ENCODE data around the gene TMEM215.

Gene TMEM215

DNA sequence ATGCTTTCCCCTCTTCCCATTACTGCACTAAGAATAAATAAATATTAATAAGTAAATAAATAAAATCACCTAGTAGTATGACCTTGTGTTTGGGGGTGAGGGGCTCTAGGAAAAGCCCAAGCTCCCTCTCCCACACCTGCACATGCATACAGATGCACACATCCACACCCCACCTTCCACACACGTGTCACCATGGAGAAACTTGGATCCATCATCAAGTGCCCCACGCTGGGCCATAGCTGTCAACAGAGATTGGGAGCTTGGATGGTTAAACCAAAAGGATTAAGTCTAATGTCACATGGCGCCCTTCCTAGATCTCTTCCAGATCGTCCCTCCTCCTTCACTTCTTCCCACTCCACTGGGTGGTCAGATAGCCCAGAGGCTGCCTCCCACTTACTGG is 37.0 kb downstream of the TMEM215 start:
- Histone ChIP-seq H3K56ac (ENCODE audit: low read length) (no peak overlapping the region), H3K18ac (ENCODE audit: low read length) (no peak overlapping the region), H3K4me2 (ENCODE audit: low read length) (no peak overlapping the region), H4K5ac (ENCODE audit: low read length) (no peak overlapping the region), H3K79me2 (ENCODE audit: control insufficient read depth, insufficient read depth, low read length) (no peaks in the 10 kb centered on the region), H3K4me1 (ENCODE audit: control insufficient read depth, low read depth, low read length) (no peaks in the 10 kb centered on the region), H2BK15ac (replicated peaks; ENCODE audit: low read depth) (no peak overlapping the region), H3K4me3 (ENCODE audit: low read length) (no peak overlapping the region), H3K9ac (ENCODE audit: low read length) (no peak overlapping the region), H4K8ac (ENCODE audit: low read depth, low read length) (no peak overlapping the region), H3K27ac (ENCODE audit: low read depth, low read length) (no peak overlapping the region), H2AK5ac (ENCODE audit: low read length) (no peak overlapping the region), H3K23ac (ENCODE audit: low read length) (no peak overlapping the region), H3K27me3 (ENCODE audit: insufficient read depth, low read length, poor library complexity) (no peaks in the 10 kb centered on the region), H2BK5ac (ENCODE audit: low read length) (no peak overlapping the region), H3K79me1 (ENCODE audit: low read length) (no peaks in the 10 kb centered on the region), H2BK120ac (ENCODE audit: low read depth, low read length) (no peak overlapping the region), H3K4ac (ENCODE audit: low read depth, low read length) (no peak overlapping the region), H3K36me3 (ENCODE audit: control insufficient read depth, insufficient read depth, low read length) (no peaks in the 10 kb centered on the region)
- no peak for DNase-seq
- WGBS (ENCODE audit: extremely low coverage, insufficient coverage, low lambda C conversion rate) = no CpG with 5 or more reads among the region's 4 CpGs

DNA sequence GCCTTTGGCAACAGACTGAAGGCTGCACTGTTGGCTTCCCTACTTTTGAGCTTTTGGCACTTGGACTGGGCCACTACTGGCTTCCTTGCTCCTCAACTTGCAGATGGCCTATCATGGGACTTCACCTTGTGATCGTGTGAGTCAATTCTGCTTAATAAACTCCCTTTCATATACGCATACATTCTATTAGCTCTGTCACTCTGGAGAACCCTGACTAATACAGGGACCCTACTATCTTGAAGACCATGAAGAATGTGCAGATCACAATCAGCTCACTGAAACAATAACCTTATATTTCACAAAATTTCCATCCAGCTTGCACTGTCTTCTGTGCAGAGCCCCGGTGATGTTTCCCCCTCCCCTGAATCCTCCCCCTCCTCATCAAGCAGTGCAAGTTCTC is 39.8 kb downstream of the TMEM215 start:
- Histone ChIP-seq H2BK5ac (ENCODE audit: low read length) (no peak overlapping the region), H4K5ac (ENCODE audit: low read length) (no peak overlapping the region), H3K27me3 (ENCODE audit: insufficient read depth, low read length, poor library complexity) (no peaks in the 10 kb centered on the region), H3K18ac (ENCODE audit: low read length) (no peak overlapping the region), H3K56ac (ENCODE audit: low read length) (no peak overlapping the region), H3K79me1 (ENCODE audit: low read length) (no peaks in the 10 kb centered on the region), H2BK15ac (replicated peaks; ENCODE audit: low read depth) (no peak overlapping the region), H3K4ac (ENCODE audit: low read depth, low read length) (no peak overlapping the region), H4K8ac (ENCODE audit: low read depth, low read length) (no peak overlapping the region), H2AK5ac (ENCODE audit: low read length) (no peak overlapping the region), H3K23ac (ENCODE audit: low read length) (no peak overlapping the region), H3K27ac (ENCODE audit: low read depth, low read length) (no peak overlapping the region), H3K4me2 (ENCODE audit: low read length) (no peak overlapping the region), H3K36me3 (ENCODE audit: control insufficient read depth, insufficient read depth, low read length) (no peaks in the 10 kb centered on the region), H3K4me1 (ENCODE audit: control insufficient read depth, low read depth, low read length) (no peaks in the 10 kb centered on the region), H2BK120ac (ENCODE audit: low read depth, low read length) (no peak overlapping the region), H3K4me3 (ENCODE audit: low read length) (no peak overlapping the region), H3K9ac (ENCODE audit: low read length) (no peak overlapping the region), H3K79me2 (ENCODE audit: control insufficient read depth, insufficient read depth, low read length) (no peaks in the 10 kb centered on the region)
- WGBS (ENCODE audit: extremely low coverage, insufficient coverage, low lambda C conversion rate) = no CpG with 5 or more reads among the region's 3 CpGs
- DNase-seq = no peak

DNA sequence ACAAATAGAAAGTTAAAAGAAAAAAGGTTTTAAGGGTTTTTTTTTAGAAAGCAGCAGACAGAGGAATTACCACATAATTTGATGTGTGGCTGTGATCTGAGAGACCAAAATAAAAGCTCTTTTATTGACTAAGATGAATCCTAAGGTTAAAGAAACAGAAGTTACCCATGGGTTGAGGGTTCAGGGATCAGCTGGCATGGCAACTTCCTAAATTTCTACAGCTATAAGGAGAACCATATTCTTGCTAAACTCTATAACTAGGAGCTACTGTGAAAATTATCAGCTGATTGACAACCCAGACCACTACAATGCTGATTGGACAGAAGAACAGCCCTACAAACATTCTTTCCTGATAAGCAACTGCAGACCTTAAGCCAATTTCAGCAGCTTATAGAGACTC is 40.2 kb downstream of the TMEM215 start:
- no peaks in the 10 kb centered on the region for H3K36me3 ChIP-seq (ENCODE audit: control insufficient read depth, insufficient read depth, low read length)
- no peak overlapping the region for H3K4me3 ChIP-seq (ENCODE audit: low read length)
- no peak overlapping the region for H2BK15ac ChIP-seq (replicated peaks; ENCODE audit: low read depth)
- H3K18ac ChIP-seq (ENCODE audit: low read length) = no peak overlapping the region
- H3K27me3 ChIP-seq (ENCODE audit: insufficient read depth, low read length, poor library complexity) = no peaks in the 10 kb centered on the region
- H2AK5ac ChIP-seq (ENCODE audit: low read length) = no peak overlapping the region
- H3K56ac ChIP-seq (ENCODE audit: low read length) = no peak overlapping the region
- no peak overlapping the region for H2BK120ac ChIP-seq (ENCODE audit: low read depth, low read length)
- H4K8ac ChIP-seq (ENCODE audit: low read depth, low read length) = no peak overlapping the region
- no peak overlapping the region for H3K23ac ChIP-seq (ENCODE audit: low read length)
- H3K9ac ChIP-seq (ENCODE audit: low read length) = no peak overlapping the region
- DNase-seq = no peak
- H4K5ac ChIP-seq (ENCODE audit: low read length) = no peak overlapping the region
- no peaks in the 10 kb centered on the region for H3K79me2 ChIP-seq (ENCODE audit: control insufficient read depth, insufficient read depth, low read length)
- no peak overlapping the region for H3K27ac ChIP-seq (ENCODE audit: low read depth, low read length)
- H3K4me2 ChIP-seq (ENCODE audit: low read length) = no peak overlapping the region
- no peaks in the 10 kb centered on the region for H3K79me1 ChIP-seq (ENCODE audit: low read length)
- no peak overlapping the region for H3K4ac ChIP-seq (ENCODE audit: low read depth, low read length)
- no peak overlapping the region for H2BK5ac ChIP-seq (ENCODE audit: low read length)
- H3K4me1 ChIP-seq (ENCODE audit: control insufficient read depth, low read depth, low read length) = no peaks in the 10 kb centered on the region

DNA sequence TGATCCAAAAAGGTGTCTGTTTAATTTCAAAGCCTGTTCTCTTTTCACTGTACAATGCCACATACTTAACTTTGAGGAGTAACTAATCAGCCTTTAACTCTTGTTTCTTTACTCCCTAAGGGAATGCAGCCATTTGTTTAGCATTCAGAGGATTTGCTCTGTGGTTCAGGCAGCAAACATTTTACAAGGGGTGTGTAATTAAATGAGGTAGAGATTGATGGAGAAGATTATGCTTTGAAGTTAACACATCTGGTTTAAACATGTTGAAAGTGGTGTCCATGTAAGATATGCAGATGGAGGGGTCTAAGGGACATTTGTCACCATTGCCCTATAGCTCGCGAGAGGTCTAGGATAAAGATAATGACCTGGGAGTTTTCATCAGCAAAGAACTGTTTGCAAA is 41.9 kb downstream of the TMEM215 start:
- no peaks in the 10 kb centered on the region for H3K4me1 ChIP-seq (ENCODE audit: control insufficient read depth, low read depth, low read length)
- no peak overlapping the region for H2BK15ac ChIP-seq (replicated peaks; ENCODE audit: low read depth)
- no peaks in the 10 kb centered on the region for H3K27me3 ChIP-seq (ENCODE audit: insufficient read depth, low read length, poor library complexity)
- H3K4me2 ChIP-seq (ENCODE audit: low read length) = no peak overlapping the region
- no peaks in the 10 kb centered on the region for H3K36me3 ChIP-seq (ENCODE audit: control insufficient read depth, insufficient read depth, low read length)
- no peak overlapping the region for H3K9ac ChIP-seq (ENCODE audit: low read length)
- H3K56ac ChIP-seq (ENCODE audit: low read length) = no peak overlapping the region
- no CpG with 5 or more reads among the region's 2 CpGs for WGBS (ENCODE audit: extremely low coverage, insufficient coverage, low lambda C conversion rate)
- H4K5ac ChIP-seq (ENCODE audit: low read length) = no peak overlapping the region
- H3K4ac ChIP-seq (ENCODE audit: low read depth, low read length) = no peak overlapping the region
- H3K18ac ChIP-seq (ENCODE audit: low read length) = no peak overlapping the region
- H3K23ac ChIP-seq (ENCODE audit: low read length) = no peak overlapping the region
- H2AK5ac ChIP-seq (ENCODE audit: low read length) = no peak overlapping the region
- H4K8ac ChIP-seq (ENCODE audit: low read depth, low read length) = no peak overlapping the region
- no peak overlapping the region for H3K4me3 ChIP-seq (ENCODE audit: low read length)
- H3K79me1 ChIP-seq (ENCODE audit: low read length) = no peaks in the 10 kb centered on the region
- H3K79me2 ChIP-seq (ENCODE audit: control insufficient read depth, insufficient read depth, low read length) = no peaks in the 10 kb centered on the region
- DNase-seq = no peak
- no peak overlapping the region for H2BK120ac ChIP-seq (ENCODE audit: low read depth, low read length)
- H2BK5ac ChIP-seq (ENCODE audit: low read length) = no peak overlapping the region
- no peak overlapping the region for H3K27ac ChIP-seq (ENCODE audit: low read depth, low read length)

DNA sequence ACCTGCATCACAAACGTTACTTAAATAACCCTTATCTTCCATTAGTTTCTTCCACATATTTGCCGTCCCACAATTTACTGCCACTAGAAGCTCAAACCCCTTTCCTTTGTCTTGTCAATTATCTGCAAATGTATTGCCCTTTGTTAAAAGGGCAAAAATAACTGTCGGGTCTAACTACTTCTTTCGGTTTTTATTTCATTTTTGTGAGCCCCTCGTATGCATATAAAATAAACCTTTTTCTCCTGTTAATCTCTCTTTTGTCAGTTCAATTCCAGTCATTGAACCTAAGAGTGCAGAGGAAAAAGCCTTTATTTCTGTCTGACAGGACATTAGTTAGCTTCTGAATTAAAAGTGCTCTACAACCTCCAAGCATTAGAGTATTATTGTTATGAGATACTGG is 45.5 kb downstream of the TMEM215 start:
- Histone ChIP-seq H3K79me1 (ENCODE audit: low read length) (no peaks in the 10 kb centered on the region), H2BK15ac (replicated peaks; ENCODE audit: low read depth) (no peak overlapping the region), H3K4me2 (ENCODE audit: low read length) (no peak overlapping the region), H3K23ac (ENCODE audit: low read length) (no peak overlapping the region), H4K5ac (ENCODE audit: low read length) (no peak overlapping the region), H4K8ac (ENCODE audit: low read depth, low read length) (no peak overlapping the region), H2BK5ac (ENCODE audit: low read length) (no peak overlapping the region), H3K4me1 (ENCODE audit: control insufficient read depth, low read depth, low read length) (no peaks in the 10 kb centered on the region), H3K27ac (ENCODE audit: low read depth, low read length) (no peak overlapping the region), H3K36me3 (ENCODE audit: control insufficient read depth, insufficient read depth, low read length) (no peaks in the 10 kb centered on the region), H3K18ac (ENCODE audit: low read length) (no peak overlapping the region), H3K27me3 (ENCODE audit: insufficient read depth, low read length, poor library complexity) (no peaks in the 10 kb centered on the region), H3K9ac (ENCODE audit: low read length) (no peak overlapping the region), H2BK120ac (ENCODE audit: low read depth, low read length) (no peak overlapping the region), H3K4me3 (ENCODE audit: low read length) (no peak overlapping the region), H3K56ac (ENCODE audit: low read length) (no peak overlapping the region), H3K4ac (ENCODE audit: low read depth, low read length) (no peak overlapping the region), H3K79me2 (ENCODE audit: control insufficient read depth, insufficient read depth, low read length) (no peaks in the 10 kb centered on the region), H2AK5ac (ENCODE audit: low read length) (no peak overlapping the region)
- no CpG with 5 or more reads among the region's 5 CpGs for WGBS (ENCODE audit: extremely low coverage, insufficient coverage, low lambda C conversion rate)
- no peak for DNase-seq

DNA sequence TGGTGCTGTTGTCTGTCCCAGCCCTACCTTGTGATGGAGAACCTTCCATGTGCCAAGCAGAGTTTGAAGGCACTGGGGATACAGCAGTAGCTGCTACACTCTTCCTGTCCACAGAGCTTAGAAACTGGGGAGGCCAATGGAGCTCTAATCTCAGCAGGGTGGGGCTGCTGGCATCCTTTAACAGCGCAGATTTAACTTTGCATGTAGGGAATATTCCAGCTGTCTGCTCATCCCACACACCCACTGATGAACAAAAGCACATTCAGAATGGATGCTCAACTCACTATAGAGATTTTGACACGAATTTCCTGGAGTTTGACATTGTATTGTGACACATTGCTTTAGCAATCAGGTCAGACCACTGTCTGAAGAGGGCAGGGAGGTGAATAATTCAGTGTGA is 49.0 kb downstream of the TMEM215 start:
- no CpG with 5 or more reads among the region's 2 CpGs for WGBS (ENCODE audit: extremely low coverage, insufficient coverage, low lambda C conversion rate)

More for the DNA sequence above, 49.0 kb downstream of the TMEM215 start:
- H3K4me3 ChIP-seq (ENCODE audit: low read length) = no peak overlapping the region
- H2AK5ac ChIP-seq (ENCODE audit: low read length) = no peak overlapping the region
- no peak overlapping the region for H3K9ac ChIP-seq (ENCODE audit: low read length)
- no peak overlapping the region for H2BK15ac ChIP-seq (replicated peaks; ENCODE audit: low read depth)
- no peak overlapping the region for H3K56ac ChIP-seq (ENCODE audit: low read length)
- no peak overlapping the region for H3K18ac ChIP-seq (ENCODE audit: low read length)
- H3K27ac ChIP-seq (ENCODE audit: low read depth, low read length) = no peak overlapping the region
- no peaks in the 10 kb centered on the region for H3K27me3 ChIP-seq (ENCODE audit: insufficient read depth, low read length, poor library complexity)
- H2BK5ac ChIP-seq (ENCODE audit: low read length) = no peak overlapping the region
- DNase-seq = no peak
- no peak overlapping the region for H3K4ac ChIP-seq (ENCODE audit: low read depth, low read length)
- H3K23ac ChIP-seq (ENCODE audit: low read length) = no peak overlapping the region
- no peaks in the 10 kb centered on the region for H3K79me1 ChIP-seq (ENCODE audit: low read length)
- H3K36me3 ChIP-seq (ENCODE audit: control insufficient read depth, insufficient read depth, low read length) = no peaks in the 10 kb centered on the region
- no peak overlapping the region for H2BK120ac ChIP-seq (ENCODE audit: low read depth, low read length)
- no peak overlapping the region for H4K5ac ChIP-seq (ENCODE audit: low read length)
- H3K4me2 ChIP-seq (ENCODE audit: low read length) = no peak overlapping the region
- no peaks in the 10 kb centered on the region for H3K79me2 ChIP-seq (ENCODE audit: control insufficient read depth, insufficient read depth, low read length)
- no peak overlapping the region for H4K8ac ChIP-seq (ENCODE audit: low read depth, low read length)
- no peaks in the 10 kb centered on the region for H3K4me1 ChIP-seq (ENCODE audit: control insufficient read depth, low read depth, low read length)

Measured in mesendoderm (in vitro differentiated cells).